RPMI8226 (cell line): ENCODE results near the gene ADORA3.

Source experiments
- DNase-seq: peaks from one replicate; pipeline ENCODE4 v3.0.0-alpha.2; 2015

The ADORA3 gene

DNA sequence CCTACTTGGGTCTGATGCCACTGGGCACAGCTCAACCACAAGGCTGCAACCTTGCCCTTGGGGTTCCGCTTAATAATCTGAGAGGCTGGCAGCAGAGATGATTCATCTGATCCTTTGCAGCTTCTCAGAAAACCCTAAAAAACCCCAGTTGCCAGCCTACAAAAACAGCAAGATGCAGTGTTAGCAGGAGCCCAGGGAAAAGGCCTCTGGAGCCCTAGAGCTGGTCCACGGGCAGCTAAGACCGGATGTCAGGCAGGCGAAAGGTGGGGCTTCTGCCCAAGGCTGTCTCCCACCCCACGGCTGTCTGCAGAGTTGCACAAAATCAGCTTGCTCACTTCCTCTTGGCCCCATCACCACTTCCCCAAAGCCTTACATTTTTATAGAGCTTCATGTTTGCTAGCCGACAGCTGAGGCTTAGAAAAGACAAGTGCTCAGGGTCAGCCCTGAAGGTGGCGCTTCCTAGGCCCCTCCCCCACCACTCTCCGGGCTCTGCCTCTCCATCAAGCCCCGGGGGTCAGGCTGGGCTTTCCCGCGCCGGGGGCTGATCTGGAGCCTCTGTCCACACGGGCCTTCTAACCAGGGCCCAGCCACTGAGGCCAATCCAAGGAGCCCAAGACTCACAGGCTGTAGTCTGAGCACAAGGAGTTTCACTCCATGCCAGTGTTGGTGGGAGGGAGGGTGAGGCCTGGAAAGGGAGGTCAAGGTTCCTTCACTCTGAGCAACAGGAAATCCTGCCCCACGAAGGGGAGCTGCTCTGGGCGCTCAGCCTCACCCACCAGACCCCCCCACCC, 4.2 kb upstream of the ADORA3 start:
- DNase-seq: peak; percentile 86

DNA sequence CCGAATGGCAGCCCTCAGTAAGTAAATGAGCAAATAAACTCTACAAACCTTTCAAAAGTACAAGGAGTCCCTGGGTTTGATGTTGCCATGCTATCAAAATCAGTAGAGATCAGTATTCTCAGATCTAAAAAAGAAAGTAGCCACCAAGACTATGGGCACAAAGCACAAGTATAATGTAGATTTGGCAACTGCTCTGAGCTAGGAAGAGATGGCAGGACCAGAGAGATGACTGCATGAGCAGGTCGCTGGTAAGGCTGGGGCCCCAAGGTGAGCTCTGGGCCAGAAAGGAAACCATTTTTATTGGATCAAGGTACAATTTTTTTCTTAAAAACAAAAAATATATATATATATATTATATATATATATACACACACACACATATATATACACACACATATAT, 3.1 kb upstream of the ADORA3 start:
- DNase-seq: no peak

DNA sequence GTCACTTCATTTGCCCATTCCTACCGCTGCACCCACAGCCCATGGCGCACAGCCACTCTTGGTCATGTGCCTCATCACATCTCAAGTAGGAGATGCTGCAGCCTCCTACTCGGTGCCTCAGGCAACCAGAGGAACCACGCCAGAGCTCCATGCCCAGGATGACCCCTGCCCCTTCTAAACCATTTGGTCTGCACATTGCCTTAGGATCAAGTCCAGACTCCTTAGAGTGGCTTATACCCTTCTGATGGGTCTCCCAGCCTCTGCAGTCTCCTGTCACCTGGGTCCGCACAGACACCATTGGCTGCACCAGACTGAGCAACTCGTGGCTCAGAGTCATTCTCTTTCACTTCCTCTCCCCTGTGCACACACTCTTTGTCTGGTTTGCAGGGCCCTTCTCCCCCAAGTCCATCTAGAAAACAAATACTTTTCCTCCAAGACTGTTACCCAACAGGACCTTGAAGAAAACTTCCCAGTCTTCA, 2.2 kb upstream of the ADORA3 start:
- peak; percentile 67 for DNase-seq

DNA sequence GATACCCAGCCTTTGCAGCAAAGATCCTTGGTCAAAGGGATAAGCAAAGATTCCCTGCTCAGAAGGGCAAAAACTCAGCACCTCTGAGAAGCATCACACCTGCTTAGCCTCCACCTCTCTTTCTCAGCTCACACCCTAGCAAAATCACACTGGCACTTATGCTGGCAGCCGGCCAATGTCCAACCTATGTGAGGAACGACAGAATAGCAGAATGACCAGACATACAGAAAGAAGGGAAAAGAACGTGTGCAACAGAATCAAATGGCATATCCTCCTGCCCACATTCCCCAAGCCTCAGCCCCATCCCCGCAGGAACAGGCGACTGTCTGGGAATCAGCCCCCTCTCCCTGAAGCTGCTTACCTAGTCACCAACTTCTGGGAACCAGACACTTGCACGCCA, 664 bp upstream of the ADORA3 start:
- DNase-seq: peak; percentile 33

DNA sequence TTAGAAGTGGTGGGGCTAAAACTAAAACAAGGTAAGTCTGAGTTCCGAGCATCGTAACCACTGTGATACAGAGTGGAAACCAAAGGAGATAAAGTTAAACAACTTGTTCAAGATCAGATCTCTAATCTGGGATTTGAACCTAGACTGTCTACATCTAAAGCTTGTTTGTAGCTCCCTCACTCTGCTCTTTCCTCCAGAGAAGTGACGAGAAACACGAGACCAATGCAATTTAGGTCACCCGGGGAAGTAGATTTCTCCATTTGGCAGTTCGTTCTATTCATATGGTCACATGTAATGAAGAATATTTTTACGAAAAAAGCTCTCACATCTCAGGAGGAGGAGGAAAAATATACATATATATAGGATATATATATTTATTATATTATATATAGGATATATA, 1.8 kb downstream of the ADORA3 start:
- no peak for DNase-seq

DNA sequence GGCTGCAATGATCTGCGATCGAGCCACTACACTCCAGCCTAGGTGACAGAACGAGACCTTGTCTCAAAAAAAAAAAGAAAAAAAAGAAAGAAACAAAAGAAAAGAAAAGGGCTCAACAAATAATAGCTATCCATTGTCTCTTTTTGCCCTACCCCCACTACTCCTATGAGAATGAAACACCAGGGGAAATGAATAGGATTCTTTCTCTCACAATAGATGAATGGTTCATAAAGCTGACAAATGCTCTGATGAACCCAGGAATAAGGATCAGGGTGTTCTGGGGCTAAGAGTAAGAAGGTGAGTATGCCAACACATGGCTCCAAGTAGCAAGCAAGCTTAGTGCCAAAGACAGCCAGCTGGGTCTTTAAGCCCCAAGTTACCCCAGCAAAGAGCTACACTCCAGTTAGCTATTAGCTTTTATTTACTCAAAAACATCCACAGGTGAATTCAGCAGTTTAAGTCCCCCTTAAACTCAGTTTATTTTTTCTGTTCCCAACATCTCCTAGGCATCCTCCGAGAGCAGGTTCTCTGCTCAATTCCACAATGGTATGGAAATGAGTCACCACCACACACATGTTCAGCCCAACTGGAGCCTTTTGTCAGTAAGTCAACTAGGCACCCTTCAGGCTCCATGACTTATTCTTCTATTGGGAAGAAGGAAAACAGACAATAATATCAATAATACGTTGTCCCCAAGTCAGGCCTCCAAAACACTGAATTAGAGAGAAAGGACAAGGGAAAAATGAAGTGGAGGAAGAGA, 4.2 kb downstream of the ADORA3 start:
- DNase-seq: no peak

DNA sequence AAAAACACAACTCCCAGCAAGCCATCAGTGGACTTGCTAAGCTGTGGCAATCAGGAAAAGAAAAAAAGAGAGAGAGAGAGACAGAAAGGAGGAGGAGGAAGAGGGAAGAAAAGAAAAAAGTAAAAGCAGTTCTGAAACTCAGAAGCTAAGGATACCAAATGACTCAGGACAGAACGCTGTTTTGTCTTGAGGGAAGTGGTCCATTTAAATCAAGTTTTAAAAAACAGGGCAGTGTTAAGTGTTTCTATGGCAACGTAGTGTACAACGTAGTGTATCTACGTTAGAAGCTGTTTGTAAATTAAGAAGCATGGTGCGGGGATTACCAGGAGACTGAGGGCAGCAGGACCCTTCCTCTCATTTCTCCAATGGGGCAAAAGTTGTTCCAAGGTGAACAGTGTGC, 5.8 kb downstream of the ADORA3 start:
- no peak for DNase-seq

DNA sequence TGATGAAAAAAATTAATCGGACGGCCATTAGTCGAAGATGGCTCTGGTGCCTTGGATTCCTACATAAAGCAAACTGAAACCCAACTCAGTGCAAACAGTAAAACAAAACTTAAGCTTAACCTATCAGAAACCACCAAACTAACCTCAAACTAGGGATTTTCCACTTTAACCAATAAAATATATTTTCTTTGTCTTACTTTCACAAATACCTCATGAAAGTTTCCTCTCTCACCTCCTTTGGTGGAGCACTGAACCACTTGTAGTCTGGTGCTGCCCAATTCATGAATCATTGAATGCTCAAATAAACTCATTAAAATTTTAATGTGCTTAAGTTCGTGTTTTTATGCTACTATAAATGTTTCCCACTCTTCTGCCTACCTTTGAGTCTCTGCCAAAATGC, 7.0 kb downstream of the ADORA3 start:
- DNase-seq: no peak

DNA sequence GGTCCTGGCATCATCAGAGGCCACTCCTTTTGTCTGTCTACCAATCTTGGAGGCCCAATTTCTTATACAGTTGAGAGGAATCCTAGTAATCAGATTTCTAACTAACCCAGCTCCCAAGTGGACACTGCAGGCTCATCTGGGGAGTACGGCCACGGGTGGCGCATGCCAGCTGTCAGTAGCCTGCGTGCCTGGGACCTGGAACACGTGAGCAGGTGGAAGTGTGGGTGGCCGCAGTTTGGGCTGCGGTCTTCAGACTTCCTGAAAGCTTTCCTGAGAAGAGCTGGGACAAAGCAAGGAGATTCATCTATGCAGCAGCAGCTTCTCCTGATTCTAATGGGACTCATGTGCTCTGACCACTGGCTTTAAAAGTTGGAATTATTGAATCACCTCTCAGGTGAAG, 12.4 kb downstream of the ADORA3 start:
- no peak for DNase-seq

DNA sequence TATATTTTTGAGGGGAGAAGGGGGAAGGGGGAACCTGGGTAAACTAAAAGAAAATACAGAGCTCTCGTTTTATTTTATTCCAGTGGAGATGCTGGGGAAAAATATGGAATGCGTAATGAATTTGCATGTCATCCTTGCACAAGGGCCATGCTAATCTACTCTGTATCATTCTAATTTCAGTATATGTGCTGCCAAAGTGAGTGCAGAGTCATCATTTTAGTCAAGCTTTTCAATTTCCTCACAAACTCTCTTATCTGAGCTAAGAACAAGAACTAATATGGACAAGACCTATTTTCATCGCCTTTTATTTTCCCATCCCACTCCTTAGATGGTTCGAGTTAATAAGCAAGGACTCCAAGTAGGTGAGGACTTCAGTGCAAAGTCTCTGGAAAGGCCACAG, 13.2 kb downstream of the ADORA3 start:
- DNase-seq: no peak

DNA sequence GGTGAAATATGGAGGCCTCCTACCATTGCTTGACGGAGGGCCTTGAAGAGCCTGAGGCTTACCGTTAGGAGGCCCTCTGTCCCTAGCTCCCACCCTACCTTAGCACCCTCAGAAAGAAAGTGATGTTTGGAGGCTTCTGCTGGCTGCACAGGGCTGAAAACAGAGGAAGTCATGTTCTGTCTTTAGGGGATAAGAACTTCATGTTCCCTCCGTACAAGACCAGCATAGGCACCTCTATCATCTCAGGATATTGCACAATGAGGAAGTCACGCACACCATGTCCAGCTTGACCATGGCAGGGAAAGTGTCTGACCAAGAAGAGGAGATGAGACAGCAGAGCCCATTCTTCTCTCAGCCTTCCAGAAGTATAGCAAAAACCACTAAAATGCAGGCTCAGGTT, 13.8 kb downstream of the ADORA3 start:
- no peak for DNase-seq

DNA sequence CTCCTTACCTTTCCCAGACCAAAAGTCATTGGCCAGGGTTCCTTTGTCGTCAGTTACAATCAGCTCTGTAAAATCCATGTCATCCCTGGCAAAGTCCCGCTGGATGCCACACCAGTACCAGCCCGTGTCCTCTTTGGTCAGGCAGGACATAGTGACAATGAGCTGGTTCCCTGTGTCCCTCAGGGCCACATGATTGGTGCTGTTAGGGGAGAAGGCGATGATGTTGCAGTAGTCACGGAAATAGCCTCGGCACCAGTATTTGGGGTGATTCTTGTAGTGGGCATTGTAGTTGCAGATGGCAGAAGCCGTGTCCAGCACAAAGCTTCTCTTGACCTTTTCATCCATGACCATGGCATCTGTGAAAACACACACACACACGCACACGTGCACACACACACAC, 14.8 kb downstream of the ADORA3 start:
- DNase-seq: no peak

DNA sequence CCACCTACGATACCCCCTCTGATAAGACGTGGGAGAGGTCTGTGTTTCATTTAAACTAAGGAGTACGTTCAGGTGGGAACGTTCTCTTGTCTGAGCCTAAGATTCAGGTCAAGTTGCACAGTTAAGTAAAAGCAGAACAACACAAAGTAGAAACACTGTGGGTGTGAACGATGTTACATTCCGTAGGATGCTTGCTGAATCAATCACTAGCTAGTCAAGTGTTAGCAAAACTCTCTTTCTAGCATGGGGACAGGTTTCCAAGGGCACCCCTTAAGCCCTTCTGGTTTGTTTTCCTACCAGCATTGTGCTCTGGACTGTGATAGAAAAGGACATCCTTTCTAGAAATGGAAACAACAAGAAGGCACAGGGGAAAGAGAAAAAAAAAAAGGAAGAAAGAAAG, 16.3 kb downstream of the ADORA3 start:
- no peak for DNase-seq

DNA sequence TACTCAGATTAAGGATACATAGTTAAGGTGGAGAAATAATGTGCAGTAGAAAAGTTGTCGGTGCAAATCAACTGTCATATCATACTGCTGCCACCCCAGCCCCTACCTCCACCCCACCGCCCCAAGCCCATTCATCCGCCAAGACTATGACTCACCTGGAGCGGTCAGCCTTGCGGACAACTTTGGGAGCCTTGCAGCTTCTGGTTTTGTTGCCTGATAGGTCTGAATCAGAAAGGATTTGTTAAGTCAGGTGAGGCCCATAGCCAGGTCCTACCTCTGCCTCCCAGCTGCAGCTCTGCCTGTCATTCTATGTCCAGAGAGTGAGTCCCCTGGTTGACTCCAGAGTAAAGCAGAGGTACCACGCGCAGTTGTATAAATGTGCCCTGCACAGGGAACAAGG, 17.0 kb downstream of the ADORA3 start:
- no peak for DNase-seq

DNA sequence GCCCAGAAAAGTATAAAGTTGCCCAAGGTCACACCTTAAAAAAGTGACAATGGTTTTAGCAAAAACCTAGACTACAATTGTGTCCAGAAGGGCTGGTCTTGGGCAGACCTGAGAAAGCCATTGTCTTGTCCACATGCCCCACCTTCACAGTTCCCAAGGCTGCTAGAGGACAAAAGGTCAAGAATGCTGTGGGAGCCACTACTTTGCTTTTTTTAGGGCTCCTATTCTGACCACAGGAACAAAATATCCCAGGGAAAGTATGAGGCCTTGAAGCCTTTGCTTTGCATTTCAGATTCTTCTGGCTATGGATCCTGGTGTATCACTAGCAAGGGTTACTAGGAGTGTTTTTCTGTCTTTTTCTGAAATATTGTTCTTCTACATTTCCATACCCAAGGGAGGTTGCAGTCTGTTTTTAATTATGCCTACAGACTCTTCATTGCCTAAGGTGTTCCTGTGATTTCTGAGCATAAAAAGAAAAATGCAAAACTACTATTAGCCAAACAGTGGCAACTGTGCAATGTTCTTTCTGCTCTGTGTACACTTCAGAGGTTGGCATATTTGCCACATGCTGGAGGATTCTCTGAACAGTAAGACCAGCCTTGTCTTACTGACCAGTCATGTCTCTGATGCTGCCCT, 18.9 kb downstream of the ADORA3 start:
- DNase-seq: no peak

DNA sequence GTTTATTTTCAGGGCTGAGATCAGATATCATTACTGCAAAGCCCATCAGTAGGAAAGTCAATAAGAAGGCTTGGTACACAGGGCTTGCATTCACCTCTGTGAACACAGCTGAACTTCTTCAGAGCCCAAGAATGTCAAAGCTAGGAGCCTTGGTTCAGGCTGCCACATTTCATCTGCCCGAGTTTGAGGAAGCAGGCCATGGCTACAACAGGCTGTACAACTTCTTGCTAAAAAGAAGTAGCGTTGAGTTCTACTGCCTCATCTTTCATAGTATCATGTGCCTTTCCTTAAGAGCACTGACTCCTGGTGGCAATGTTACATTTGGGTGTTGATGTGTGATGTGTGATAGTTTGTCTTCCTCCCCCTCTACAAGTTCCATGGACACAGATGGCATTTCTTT, 19.6 kb downstream of the ADORA3 start:
- no peak for DNase-seq

DNA sequence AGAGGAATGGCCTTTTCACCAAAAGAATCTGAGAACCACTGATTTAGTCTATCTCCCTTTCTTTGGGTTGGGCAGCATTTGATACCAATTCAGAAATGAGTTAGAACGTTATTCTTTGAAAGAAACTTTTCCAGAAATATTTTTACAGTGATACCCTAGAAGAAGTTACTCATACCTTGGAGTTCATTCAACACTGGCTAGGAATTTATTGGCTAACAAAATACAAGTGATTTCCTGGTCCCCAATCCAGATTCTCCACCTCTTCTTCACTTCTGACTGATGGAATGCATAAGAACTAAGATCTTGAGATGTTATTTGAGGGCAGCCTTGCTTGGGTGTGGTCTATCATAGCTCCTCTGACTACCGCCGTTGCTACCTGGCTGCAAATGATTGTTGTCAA, 20.3 kb downstream of the ADORA3 start:
- no peak for DNase-seq

DNA sequence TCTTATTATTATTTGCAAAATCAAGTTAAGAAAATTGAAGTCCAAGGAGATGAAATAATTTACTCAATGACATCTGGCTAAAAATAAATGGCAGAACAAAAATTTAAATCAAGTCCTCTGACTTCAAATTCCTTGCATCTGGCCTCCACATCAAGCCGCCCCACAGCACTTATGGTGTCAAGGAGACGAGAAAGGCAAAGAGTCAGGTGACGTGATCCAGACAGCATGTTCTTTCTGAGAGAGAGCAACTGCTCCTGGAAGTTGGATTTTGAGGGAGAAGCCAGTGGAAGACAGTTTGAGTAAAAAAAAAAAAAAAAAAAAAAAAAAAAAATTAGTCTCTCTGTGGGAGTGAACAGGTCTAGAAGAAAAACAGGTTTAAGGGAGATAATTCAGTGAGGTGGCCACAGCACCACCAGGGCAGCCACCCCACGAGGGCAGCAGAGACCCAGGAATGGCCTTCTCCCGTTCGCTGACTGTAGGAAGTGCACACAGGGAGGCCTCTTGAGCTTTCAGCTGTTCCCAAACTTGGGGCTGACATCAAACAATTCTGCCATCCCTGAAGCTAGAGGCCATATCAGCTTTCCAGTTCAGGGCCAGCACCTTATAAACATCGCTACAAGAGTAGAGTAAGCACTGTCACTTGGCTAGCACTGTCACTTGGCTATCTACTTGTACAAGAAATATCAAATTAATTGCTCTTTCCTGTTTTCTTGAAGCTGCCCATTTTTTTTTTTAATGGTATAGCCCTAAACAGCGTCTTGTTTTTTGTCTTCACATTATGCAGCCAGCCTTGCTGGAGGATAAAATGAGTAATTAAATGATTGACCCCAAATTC, 21.8 kb downstream of the ADORA3 start:
- DNase-seq: peak; percentile 58

DNA sequence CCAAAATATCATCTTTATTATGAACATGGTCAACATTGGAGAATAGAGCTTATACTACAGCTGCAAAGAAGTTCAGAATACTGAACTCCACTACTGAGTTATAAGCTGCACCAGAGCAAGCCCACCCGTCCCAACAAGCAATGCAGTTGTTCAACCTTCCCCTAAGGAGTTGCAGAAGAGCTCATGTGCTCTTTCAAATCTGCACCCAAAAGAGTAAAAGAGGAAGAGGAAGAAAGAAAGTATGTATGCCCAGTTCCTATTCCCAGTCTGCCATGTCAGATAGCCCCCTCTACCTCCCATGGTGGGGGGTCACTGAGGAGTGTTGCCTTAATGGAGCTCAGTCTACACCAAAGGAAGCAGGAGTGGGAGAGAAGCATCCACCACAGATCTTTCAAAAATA, 22.8 kb downstream of the ADORA3 start:
- DNase-seq: no peak

DNA sequence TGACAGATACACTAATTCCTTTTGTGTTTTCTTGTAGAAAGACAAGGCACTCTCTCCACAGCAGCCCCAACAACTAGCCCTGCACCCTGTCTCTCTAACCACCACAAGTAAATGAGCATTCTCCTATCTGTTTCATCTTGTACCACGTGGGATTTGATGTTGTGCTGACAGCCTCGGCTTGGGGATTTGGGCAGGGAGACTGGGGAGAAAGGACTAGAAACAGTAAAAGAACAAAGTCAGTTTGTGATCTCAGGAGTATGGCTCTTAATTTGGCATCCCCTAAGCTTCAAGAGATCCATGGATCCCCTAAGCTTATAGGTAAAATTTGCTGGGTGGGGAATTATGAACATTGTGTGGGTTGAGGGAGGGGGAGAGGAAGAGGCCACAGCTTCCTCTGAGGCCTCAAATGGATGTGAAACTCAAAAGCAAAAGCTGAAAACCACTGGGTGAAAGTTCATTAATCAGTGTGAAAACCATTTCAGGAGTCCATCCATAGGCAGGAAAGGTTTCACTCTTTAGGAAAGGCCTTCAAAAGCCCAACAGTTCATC, 26.6 kb downstream of the ADORA3 start:
- peak; percentile 14 for DNase-seq

DNA sequence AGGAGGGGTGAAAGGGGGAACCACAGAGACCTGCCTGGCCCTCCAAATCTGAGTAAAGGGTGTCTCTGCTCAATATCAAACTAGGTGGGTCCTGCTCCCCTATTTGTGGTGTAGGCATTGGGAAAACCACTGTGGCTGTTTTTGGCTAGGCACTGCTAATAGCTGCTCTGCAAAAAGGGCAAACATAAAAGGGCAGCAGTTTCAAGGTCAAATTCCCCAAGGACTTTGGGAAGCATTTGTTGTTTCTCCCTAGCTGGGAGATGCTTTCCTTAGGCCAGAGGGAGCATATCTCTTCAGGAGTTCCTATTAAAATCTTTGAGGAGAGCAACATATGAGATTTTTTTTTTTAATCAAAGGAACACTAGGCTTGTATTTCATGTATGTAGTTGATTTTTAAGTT, 27.2 kb downstream of the ADORA3 start:
- no peak for DNase-seq

DNA sequence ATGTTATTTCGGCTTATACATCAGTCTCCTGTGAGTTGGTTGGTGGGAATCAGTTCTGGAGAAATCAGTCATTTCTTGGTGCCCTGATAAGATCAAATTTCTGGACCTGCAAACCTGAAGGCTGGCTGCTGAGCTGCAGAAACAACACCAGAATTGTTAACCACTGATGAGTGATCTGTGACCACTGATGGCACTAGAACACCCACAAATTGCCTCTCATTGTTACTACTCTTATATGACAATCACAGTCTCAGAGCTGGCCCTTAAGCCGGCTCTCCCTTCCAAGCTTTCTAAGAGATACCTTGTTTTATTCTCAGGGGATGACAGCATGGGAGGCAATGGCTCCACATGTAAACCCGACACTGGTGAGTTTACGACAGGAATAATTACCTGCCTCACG, 27.7 kb downstream of the ADORA3 start:
- no peak for DNase-seq

DNA sequence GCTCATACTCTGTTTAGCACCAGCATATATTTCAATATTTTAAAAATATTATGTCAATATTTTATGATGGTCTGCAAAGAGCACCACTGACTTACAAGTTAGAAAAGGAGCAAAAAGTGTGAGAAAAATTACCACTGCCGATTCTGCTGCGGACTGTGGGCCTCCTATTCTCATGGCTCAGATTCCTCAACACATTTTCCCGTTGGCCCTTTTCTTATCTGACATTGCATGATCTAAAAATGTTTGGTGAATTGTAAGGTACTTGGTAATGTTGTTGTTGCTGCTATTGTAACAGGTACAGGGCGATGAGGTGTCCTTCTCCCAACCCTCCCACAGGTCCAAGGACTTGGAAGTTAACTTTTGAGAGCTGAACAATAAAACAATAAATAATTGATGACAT, 28.9 kb downstream of the ADORA3 start:
- DNase-seq: no peak
